Neural crest cell (in vitro differentiated cells): ENCODE results near the gene EXOC6. TPM values are rescaled to one million over a fixed set of nuclear protein-coding genes. Genes with fewer than 3 reads are reported as not detected.

Source experiments
- DNase-seq: peaks from one replicate; pipeline ENCODE4 v3.0.0; 2021; ENCODE audit warnings: low read depth, mixed read lengths, low spot score
- H3K27ac Mint-ChIP-seq: one replicate; pipeline ENCODE4 v1.8.0; 2021; ENCODE audit warnings: mild to moderate bottlenecking, mixed read lengths; ENCODE audit not compliant: unreplicated experiment
- H3K27me3 Mint-ChIP-seq: 2 replicates; pipeline ENCODE4 v1.8.0; 2021; ENCODE audit warnings: low read depth, mild to moderate bottlenecking, mixed read lengths
- H3K36me3 Mint-ChIP-seq: 2 replicates; pipeline ENCODE4 v1.8.0; 2021; ENCODE audit warnings: low read depth, mild to moderate bottlenecking, mixed read lengths
- H3K4me1 Mint-ChIP-seq: 2 replicates; pipeline ENCODE4 v1.8.0; 2021; ENCODE audit warnings: mixed read lengths
- H3K4me3 Mint-ChIP-seq: one replicate; pipeline ENCODE4 v1.8.0; 2021; ENCODE audit warnings: mild to moderate bottlenecking, mixed read lengths
- H3K9me3 Mint-ChIP-seq: 2 replicates; pipeline ENCODE4 v1.8.0; 2021; ENCODE audit warnings: mixed read lengths
- CTCF ChIP-seq: fragments of 200-600 bp; sonication (generic); conservative IDR thresholded peaks from 2 replicates; pipeline ENCODE4 v1.5.0; 2021; ENCODE audit warnings: antibody characterized with exemption, mild to moderate bottlenecking
- total RNA-seq: library from RNA; stranded (reverse); gene quantifications from 2 replicates; pipeline ENCODE4 v1.2.1, GENCODE V29; 2021

EXOC6 gene
- total RNA-seq, 1 donor from 2014 or later = 17.2 TPM

GRCh38 chr10:92857904-92858514 lies 9.7 kb downstream of the EXOC6 start:
- peaks cover 45% of the 10 kb centered on the region for H3K36me3 Mint-ChIP-seq
- DNase-seq = no peak
- H3K4me3 Mint-ChIP-seq = no peak overlapping the region
- H3K9me3 Mint-ChIP-seq = peaks cover 29% of the 10 kb centered on the region
- H3K4me1 Mint-ChIP-seq = no peaks in the 10 kb centered on the region
- TF ChIP-seq CTCF = no peak
- H3K27ac Mint-ChIP-seq = no peak overlapping the region
- H3K27me3 Mint-ChIP-seq = no peaks in the 10 kb centered on the region

- H3K27me3 Mint-ChIP-seq = no peaks in the 10 kb centered on the region
- H3K4me1 Mint-ChIP-seq = no peaks in the 10 kb centered on the region
- peaks cover 7% of the 10 kb centered on the region for H3K36me3 Mint-ChIP-seq
- peaks cover 6% of the 10 kb centered on the region for H3K9me3 Mint-ChIP-seq
- TF ChIP-seq CTCF = no peak
- H3K27ac Mint-ChIP-seq = no peak overlapping the region
- DNase-seq = no peak
- H3K4me3 Mint-ChIP-seq = no peak overlapping the region
These were observed 18.9 kb downstream of the EXOC6 start for GRCh38 chr10:92867235-92867634.

GRCh38 chr10:92868036-92868435 lies 19.7 kb downstream of the EXOC6 start:
- peaks cover 3% of the 10 kb centered on the region for H3K4me1 Mint-ChIP-seq

GRCh38 chr10:92868557-92868956 lies 20.2 kb downstream of the EXOC6 start:
- no peak for TF ChIP-seq CTCF
- Mint-ChIP-seq H3K4me3 (no peak overlapping the region), H3K4me1 (peaks cover 5% of the 10 kb centered on the region), H3K36me3 (peaks cover 3% of the 10 kb centered on the region), H3K27ac (no peak overlapping the region), H3K27me3 (no peaks in the 10 kb centered on the region), H3K9me3 (peaks cover 4% of the 10 kb centered on the region)
- no peak for DNase-seq

More at GRCh38 chr10:92868036-92868435, 19.7 kb downstream of the EXOC6 start:
- TF ChIP-seq CTCF = no peak
- DNase-seq = no peak
- peaks cover 6% of the 10 kb centered on the region for H3K9me3 Mint-ChIP-seq
- no peak overlapping the region for H3K27ac Mint-ChIP-seq
- H3K36me3 Mint-ChIP-seq = peaks cover 3% of the 10 kb centered on the region
- no peaks in the 10 kb centered on the region for H3K27me3 Mint-ChIP-seq
- no peak overlapping the region for H3K4me3 Mint-ChIP-seq

GRCh38 chr10:92873029-92873428 lies 24.7 kb downstream of the EXOC6 start:
- peaks cover 10% of the 10 kb centered on the region for H3K4me1 Mint-ChIP-seq
- DNase-seq = no peak
- no peaks in the 10 kb centered on the region for H3K9me3 Mint-ChIP-seq
- H3K27me3 Mint-ChIP-seq = no peaks in the 10 kb centered on the region
- no peaks in the 10 kb centered on the region for H3K36me3 Mint-ChIP-seq
- H3K27ac Mint-ChIP-seq = no peak overlapping the region
- TF ChIP-seq CTCF = no peak
- H3K4me3 Mint-ChIP-seq = no peak overlapping the region
